ENCODE data around the gene JAKMIP1.

DNA sequence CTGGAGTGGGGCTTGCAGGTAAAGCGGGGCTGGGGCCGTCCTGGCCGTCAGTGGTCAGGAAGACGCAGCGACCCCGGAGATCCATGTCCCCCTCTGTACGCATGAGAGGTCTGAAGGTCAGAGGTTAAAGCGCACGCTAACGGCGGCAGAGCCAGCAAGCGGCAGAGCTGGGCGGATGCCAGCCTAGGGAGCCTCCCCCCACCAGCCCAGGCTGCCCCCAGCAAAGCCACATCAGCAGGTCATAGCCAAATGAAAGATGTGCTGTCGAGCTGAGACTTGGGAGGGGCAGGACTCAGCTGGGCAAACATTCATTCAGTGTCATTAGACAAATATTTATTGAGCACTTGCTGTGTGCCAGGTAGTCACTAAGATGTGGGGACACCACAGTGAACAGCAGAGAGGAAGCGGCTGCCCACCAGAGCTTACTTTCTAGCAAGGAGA, 593 bp upstream of the JAKMIP1 start:
- TF ChIP-seq EZH2phosphoT487 (IDR thresholded peaks at IDR 0.05; ENCODE audit: borderline replicate concordance): no peak
- TF ChIP-seq, protein P1, sequence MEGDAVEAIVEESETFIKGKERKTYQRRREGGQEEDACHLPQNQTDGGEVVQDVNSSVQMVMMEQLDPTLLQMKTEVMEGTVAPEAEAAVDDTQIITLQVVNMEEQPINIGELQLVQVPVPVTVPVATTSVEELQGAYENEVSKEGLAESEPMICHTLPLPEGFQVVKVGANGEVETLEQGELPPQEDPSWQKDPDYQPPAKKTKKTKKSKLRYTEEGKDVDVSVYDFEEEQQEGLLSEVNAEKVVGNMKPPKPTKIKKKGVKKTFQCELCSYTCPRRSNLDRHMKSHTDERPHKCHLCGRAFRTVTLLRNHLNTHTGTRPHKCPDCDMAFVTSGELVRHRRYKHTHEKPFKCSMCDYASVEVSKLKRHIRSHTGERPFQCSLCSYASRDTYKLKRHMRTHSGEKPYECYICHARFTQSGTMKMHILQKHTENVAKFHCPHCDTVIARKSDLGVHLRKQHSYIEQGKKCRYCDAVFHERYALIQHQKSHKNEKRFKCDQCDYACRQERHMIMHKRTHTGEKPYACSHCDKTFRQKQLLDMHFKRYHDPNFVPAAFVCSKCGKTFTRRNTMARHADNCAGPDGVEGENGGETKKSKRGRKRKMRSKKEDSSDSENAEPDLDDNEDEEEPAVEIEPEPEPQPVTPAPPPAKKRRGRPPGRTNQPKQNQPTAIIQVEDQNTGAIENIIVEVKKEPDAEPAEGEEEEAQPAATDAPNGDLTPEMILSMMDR (conservative IDR thresholded peaks at IDR 0.05; ENCODE audit: low read length): no peak

Measured in Loucy (cell line).